Activated naive CD4-positive, alpha-beta T cell treated with anti-CD3 and anti-CD28 coated beads, Interleukin-2, amount 50 U/mL, for 72 hours (primary cell): Measurements from ENCODE around the gene MAST4. TPM values are rescaled to one million over a fixed set of nuclear protein-coding genes. Genes with fewer than 3 reads are reported as not detected.

ENCODE experiments used
- ATAC-seq, 2 donors: fragments of 150-1000 bp; cut with Tn5 transposase; 2 replicates each; pipeline ENCODE4 v1.10.0; 2021; ENCODE audit warnings: mild to moderate bottlenecking in 2 of 2, moderate library complexity in 2 of 2
- DNase-seq, 2 donors: peaks; one replicate each; pipeline ENCODE4 v3.0.0; 2021 to 2022; ENCODE audit warnings: low spot score in 2 of 2
- H3K27ac Mint-ChIP-seq, 2 donors: one replicate each; pipeline ENCODE4 v1.8.0; 2022; ENCODE audit warnings: mild to moderate bottlenecking in 2 of 2, mixed read lengths in 2 of 2
- H3K36me3 Mint-ChIP-seq, 2 donors: one replicate each; pipeline ENCODE4 v1.8.0; 2022; ENCODE audit warnings: mixed read lengths in 2 of 2
- H3K9me3 Mint-ChIP-seq, 2 donors: one replicate each; pipeline ENCODE4 v1.8.0; 2022; ENCODE audit warnings: mixed read lengths in 2 of 2
- total RNA-seq, 2 donors: library from RNA; stranded (reverse); gene quantifications; one replicate each; pipeline ENCODE4 v1.2.3, GENCODE V29; 2022

The MAST4 gene
- total RNA-seq, 2 donors from 2014 or later: 29.5 to 41.7 TPM

DNA sequence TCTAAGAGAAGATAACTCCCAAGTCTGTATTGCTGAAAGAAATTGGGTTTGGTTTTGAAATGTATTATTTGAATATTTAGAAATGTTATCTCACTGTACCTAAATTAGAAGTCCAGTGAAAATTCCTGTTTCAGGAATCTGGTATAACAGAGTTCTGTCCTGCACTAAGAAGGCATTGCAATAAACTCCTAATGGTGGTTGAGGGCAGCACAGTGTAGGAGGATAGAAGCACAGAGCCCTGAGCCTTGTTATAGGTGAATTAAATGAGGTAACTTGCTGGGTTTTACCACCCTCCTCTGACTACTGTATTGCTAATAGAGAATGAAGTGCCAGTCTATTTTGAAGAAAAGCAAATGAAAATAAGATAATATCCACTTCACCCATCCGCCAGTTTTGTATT lies 457.0 kb downstream of the MAST4 start:
- Mint-ChIP-seq H3K9me3 (no peaks in the 10 kb centered on the region), H3K27ac (no peak overlapping the region), H3K36me3 (peaks cover 0 to 10% of the 10 kb centered on the region in 2 donors)
- ATAC-seq (no peak), DNase-seq (no peak)

DNA sequence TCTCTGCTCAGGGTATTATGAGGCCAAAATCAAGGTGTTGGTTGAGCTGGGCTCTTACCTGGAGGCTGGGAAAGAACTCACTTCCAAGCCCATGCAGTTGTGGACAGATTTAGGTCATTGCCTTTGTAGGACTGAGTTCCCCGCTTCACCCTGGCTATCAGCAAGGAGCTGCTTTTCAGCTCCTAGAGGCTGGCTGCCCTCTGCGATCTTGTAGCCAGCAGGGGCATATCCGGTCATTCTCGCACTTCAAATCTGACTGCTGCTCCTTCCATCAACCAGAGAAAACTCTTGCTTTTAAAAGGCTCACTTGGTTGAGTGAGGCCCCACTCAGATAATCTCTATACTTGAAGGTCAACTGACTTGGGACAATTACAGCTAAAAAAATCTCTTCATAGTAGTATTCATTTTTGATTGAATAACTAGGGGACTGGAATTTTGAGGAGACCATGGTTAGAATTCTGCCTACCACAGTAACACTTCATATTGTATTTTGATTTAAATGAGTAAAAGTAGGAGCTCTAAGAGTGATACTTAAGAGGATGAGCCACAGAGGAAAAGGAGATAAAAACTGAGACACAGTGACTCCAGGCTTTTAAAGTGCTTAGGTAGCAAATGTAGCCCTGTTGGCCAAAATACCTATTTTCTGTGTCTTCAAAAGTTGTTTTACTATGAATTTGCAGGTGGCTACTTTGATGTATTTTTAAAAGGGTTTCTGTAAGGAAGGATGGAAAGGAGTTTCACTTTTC lies 463.0 kb downstream of the MAST4 start:
- H3K9me3 Mint-ChIP-seq: peaks cover 0 to 7% of the 10 kb centered on the region in 2 donors
- H3K27ac Mint-ChIP-seq: no peak overlapping the region
- ATAC-seq: no peak
- H3K36me3 Mint-ChIP-seq: peaks cover 19 to 20% of the 10 kb centered on the region in 2 donors
- DNase-seq: no peak

DNA sequence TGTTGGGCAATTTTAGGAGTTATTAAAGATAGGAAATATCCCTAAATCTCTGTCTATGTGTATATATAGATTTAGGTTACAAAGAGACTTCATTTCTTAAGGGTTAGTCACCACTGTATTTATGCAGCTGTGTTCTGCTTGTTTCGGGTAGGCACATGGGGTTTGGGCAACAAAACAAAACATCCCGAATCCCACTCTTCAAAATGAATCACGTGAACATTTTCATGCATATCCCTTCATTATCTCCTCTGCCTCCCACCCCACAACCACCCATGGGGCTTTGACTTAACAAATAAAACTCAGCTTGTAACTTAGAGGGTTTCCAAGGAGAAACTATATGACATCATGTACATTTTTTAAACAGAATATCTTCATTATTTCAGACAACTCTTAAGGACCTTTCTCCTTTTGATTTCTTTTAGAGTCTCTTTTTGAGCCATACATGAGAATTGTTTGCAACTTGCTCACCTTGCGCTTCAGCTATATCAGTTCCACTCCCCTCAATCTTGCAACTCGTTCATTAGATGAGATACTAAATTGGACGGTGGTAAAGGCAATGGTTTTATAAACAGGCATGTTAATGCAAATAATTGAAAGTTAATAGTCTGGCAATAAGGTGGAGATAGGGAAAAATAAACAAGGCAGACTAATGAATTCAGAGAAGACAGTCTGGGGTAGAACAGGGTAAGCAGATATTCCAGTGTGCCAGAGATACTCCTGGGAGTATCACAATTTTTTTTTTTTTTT lies 463.7 kb downstream of the MAST4 start:
- Mint-ChIP-seq H3K9me3 (peaks cover 0 to 7% of the 10 kb centered on the region in 2 donors), H3K36me3 (peaks cover 17 to 19% of the 10 kb centered on the region in 2 donors), H3K27ac (no peak overlapping the region)
- ATAC-seq (no peak), DNase-seq (no peak)

DNA sequence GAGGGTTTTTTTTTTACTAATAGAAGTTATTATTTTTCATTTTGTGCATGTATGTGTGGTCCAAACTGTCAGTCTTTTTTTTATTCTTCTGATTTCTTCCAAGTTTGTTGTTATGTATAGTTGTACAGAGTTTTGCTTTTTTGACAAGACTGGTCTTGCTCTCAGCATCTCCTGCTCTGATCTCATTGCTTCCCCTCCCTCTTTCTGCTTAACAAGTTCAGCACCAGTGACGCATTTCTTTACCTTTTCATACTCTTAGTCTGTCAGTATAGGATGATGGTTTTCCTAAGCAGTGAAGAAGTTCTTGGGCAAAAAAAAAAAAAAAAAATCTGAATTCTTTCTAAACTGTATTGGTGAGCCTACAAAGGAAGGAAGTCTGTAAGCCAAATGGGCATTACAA lies 465.3 kb downstream of the MAST4 start:
- Mint-ChIP-seq H3K27ac (no peak overlapping the region), H3K9me3 (peaks cover 0 to 7% of the 10 kb centered on the region in 2 donors), H3K36me3 (peaks cover 10 to 19% of the 10 kb centered on the region in 2 donors)
- ATAC-seq (no peak), DNase-seq (no peak)

DNA sequence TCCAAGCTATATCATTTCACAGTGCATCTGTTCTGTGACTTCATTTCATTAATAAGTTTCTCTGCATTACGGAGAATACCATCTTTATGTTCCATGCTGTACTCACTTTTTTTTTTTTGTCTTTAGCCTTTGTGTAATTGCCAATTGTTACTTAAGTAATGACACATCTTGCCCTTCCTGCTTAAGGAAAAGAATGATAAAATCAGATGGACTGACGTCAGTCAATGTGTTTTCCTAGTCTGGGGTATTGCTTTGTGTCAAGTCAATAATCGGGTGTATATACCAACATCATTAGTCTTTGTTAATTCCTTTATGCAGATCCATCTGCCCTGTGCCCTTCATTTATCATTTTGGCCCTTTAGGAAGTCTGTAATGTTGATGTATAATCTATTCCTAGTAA lies 466.9 kb downstream of the MAST4 start:
- Mint-ChIP-seq H3K36me3 (peaks cover 10 to 19% of the 10 kb centered on the region in 2 donors), H3K27ac (no peak overlapping the region), H3K9me3 (peaks cover 0 to 7% of the 10 kb centered on the region in 2 donors)
- DNase-seq (no peak), ATAC-seq (no peak)

DNA sequence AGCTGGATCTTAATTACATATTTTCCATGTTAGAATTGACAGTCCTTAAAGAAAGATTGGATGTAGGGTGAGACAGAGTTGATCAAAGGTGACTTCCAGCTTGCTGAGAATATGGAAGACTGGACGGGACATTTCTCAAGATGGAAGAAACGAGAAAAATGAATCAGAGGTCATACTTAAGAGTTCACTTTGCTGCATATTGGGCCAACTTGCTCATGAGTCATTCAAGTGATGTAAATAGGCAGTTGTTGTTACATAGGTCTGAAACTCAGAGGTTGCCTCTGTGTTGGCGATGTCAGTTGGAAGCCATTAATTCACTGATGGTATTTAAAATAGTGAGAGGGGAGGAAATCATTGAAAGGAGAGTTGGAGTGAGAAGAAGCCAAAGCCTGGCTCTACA lies 467.6 kb downstream of the MAST4 start:
- DNase-seq (no peak), ATAC-seq (no peak)
- Mint-ChIP-seq H3K27ac (no peak overlapping the region), H3K9me3 (peaks cover 0 to 7% of the 10 kb centered on the region in 2 donors), H3K36me3 (peaks cover 10 to 19% of the 10 kb centered on the region in 2 donors)

DNA sequence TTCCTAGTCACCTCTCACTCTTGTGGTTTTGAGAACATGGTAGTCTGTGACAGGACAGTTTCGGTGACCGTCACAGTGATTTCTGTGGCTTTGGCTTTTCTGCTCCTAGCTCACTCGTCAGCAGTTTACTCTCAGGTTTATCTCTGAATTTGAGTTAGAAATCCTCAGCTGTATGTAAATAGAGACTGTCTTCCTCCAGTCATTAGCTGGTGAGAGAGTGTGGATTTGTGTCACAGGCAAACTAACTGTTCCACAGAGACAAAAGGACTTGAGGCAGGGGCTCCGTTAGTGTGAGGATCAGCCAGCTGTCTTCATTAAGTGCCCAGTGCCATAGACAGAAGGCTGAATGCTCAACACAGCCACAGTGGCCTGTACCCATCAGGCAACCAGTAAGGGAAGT lies 469.0 kb downstream of the MAST4 start:
- peaks cover 0 to 7% of the 10 kb centered on the region in 2 donors for H3K9me3 Mint-ChIP-seq
- H3K36me3 Mint-ChIP-seq: peaks cover 6 to 19% of the 10 kb centered on the region in 2 donors
- H3K27ac Mint-ChIP-seq: peak overlapping the region; percentile 5 to 10
- DNase-seq (peak in 1 of 2 donors; percentile 15), ATAC-seq (peak; percentile 76 to 78)

DNA sequence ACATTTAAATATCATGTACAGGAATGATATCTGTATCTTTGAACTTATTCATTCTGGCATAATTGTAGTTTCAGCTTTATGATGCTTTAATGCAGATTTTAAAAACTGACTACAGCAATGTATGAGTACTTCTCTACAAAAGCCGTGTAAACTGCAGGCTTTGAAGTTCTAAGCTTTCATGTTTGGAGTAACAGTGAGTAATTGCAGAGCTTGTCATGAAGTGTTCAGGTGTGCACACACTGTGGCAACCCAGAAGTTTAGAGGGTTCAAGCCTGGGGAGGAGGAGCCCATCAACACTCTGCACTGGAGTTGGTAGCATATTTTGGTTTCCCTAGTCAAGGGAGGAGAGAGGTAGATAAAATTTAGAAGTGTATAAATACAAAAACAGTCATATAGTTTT lies 469.5 kb downstream of the MAST4 start:
- DNase-seq (no peak), ATAC-seq (peak; percentile 72 to 89)
- Mint-ChIP-seq H3K9me3 (peaks cover 0 to 7% of the 10 kb centered on the region in 2 donors), H3K27ac (peak overlapping the region in 1 of 2 donors; percentile 5), H3K36me3 (peaks cover 6 to 19% of the 10 kb centered on the region in 2 donors)

DNA sequence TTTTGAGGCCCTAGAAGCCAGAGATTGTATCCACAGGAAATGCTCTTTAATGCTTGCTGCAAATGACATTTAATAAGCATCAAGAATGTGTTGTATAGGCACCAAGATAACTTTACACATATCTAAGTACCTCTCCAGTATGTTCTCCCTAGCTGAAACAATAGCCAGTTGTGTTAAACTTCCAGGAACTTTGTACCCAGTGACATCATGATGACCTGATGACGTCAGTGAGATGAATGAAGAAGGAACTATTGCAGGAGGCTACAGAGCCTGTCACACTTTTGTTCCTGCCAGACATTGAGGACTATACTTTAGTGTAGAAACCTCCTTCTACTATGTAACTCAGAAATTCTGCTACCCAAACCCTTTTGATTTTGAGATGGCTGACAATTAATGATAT lies 470.6 kb downstream of the MAST4 start:
- DNase-seq: no peak
- peaks cover 6 to 15% of the 10 kb centered on the region in 2 donors for H3K36me3 Mint-ChIP-seq
- ATAC-seq: no peak

DNA sequence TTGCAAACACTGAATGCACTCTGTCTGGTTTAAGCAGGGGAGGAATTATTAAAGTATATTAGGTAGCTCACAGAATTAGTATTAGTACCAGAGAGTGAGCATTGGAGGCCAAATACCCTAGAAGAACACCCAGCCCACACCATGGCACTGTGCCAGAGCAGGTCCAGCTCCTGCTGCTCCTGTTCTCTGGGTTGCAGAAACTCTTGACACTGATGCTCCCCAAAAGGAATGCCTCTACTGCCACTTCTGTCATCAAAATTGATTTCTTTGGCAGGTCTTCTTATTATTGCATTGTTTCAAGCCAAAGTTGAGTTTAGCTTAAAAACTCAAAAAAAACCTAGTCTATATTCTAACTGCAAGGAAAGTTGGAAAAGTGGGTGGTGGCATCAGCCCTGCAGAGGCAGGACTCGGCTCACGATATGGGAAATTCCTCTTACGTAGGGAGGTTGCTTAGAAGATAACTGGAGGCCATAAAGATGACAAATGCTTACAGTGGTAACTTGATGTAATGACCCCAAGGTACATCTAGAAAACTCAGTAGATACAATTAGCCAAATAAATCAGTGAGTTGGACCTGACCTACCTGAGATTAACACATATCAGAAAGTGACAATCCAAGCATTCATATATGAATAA lies 477.0 kb downstream of the MAST4 start:
- Mint-ChIP-seq H3K9me3 (no peaks in the 10 kb centered on the region), H3K27ac (no peak overlapping the region), H3K36me3 (peaks cover 0 to 5% of the 10 kb centered on the region in 2 donors)
- DNase-seq (no peak), ATAC-seq (no peak)

More for the DNA sequence above, 470.6 kb downstream of the MAST4 start:
- Mint-ChIP-seq H3K9me3 (peaks cover 0 to 7% of the 10 kb centered on the region in 2 donors), H3K27ac (no peak overlapping the region)

DNA sequence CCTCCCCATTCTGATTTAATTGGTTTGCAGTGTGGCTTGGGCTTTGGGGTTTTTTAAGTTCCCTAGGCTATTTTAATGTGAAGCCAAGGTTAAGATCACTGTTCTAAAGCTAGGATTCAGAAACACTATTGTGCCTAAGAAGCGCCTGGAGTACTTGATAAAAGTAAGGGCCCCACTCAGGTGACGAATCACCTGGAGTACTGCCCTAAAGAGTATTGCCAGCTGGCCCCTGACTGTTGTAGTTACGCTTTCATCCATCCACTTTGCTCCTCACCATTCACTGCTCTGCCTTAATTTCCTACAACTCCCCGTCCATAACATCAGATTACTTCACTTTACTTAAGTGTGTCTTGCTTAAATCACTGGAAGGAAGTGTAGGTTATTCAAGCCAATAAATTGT lies 481.1 kb downstream of the MAST4 start:
- H3K36me3 Mint-ChIP-seq: peaks cover 0 to 5% of the 10 kb centered on the region in 2 donors
- ATAC-seq: no peak
- no peak overlapping the region for H3K27ac Mint-ChIP-seq
- no peak for DNase-seq
- H3K9me3 Mint-ChIP-seq: no peaks in the 10 kb centered on the region

DNA sequence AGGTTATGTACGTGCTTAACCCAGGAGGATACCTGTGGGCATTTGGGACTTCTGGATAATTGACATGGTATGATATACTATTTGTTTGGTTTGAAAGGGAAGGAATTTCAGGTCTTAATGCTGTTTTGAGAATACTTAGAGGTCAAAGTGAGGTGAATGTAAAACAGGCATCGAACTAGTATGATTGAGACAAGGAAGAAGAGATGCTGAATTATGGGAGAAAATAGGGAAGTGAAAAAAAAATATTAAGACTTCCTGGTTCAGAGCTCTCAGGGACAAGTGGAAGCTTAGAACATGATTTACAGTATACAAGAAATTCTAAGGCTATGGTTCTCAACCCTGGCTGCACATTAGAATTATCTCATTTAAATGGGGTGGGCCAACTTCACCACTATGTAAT lies 485.1 kb downstream of the MAST4 start:
- Mint-ChIP-seq H3K27ac (no peak overlapping the region), H3K9me3 (no peaks in the 10 kb centered on the region), H3K36me3 (peaks cover 0 to 5% of the 10 kb centered on the region in 2 donors)
- no peak for ATAC-seq
- DNase-seq: no peak

DNA sequence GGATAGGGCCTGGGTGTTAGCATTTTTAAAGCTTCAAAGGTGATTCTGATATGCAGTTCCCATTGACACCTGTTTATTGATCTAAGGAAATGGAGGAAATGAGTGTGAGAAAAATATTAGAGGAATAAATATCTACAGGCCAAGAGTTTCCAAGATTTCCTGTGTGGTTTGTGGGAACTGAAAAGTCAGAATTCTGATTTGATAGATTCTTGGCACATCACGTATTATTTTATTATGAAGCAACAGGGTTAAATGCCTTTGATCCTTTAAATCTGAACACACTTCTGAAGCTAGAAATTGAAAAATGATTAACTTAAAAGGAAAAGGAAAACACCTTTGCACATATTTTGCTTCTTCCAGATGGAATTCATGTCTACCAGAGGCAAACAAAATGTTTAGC lies 486.7 kb downstream of the MAST4 start:
- Mint-ChIP-seq H3K9me3 (no peaks in the 10 kb centered on the region), H3K27ac (no peak overlapping the region), H3K36me3 (no peaks in the 10 kb centered on the region)
- DNase-seq: no peak
- ATAC-seq: no peak

DNA sequence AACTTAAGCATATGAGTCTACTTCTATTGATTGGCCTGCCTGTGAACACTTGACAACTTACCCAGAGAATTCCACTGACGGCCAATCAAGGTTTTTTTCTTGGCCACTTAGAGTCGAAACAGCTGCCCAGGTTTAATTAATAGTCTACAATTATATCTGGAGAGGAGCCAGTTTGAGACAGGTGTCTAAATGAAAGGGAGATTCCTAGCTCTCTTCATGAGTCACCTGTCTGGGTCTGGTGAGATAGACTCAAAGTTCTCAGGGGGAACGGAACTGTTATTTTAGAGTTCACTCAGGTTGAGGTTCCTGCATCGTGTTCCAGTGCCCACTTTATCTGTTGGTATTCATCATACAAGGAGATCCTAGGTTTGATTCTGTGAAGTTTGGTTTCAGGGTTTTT lies 489.4 kb downstream of the MAST4 start:
- ATAC-seq (peak in 1 of 2 donors; percentile 66), DNase-seq (no peak)
- no peaks in the 10 kb centered on the region for H3K36me3 Mint-ChIP-seq
- H3K9me3 Mint-ChIP-seq: no peaks in the 10 kb centered on the region
- no peak overlapping the region for H3K27ac Mint-ChIP-seq

DNA sequence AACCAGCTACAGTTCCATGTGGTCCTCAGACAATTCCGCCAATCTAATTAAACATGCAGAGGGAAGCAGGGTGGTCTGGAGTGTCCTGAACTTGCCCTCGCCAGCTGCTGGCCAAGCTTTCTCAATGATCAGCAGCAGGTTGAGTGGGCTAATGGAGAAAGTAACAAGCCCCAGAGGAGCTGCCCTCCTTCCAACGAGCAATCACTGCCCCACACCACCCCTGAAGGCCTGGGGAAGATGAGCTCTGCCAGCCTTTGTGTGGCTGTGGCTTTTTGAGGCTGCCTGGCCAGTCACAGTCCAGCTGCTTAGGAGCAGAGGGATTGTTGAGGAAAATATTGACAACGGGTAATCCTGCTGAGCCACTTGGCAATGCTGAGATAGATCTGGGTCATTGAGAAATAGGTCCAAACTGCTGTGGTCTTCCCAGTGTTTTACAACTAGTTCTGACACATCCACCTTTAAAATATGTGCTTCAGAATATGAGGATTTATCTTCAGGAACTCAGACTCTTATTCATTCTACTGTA lies 493.1 kb downstream of the MAST4 start:
- ATAC-seq (no peak), DNase-seq (no peak)
- Mint-ChIP-seq H3K27ac (no peak overlapping the region), H3K9me3 (no peaks in the 10 kb centered on the region), H3K36me3 (no peaks in the 10 kb centered on the region)

DNA sequence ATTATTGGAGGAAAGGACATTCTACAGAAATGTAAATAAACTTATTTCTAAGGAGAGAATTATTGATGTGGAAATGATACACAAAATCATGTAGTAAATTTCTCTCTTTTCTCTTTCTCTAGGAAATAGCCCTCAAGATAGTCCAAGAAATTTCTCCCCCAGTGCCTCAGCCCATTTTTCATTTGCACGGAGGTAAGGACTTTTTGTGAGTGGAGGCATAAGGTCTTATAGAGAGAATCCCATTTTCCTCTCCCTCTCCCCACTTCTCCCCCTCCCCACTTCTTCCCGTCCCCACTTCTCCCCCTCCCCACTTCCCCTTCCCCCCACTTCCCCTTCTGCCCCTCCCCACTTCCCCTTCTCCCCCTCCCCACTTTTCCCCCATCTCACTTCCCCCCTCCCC lies 493.8 kb downstream of the MAST4 start:
- H3K27ac Mint-ChIP-seq: no peak overlapping the region
- DNase-seq (no peak), ATAC-seq (no peak)
- H3K36me3 Mint-ChIP-seq: no peaks in the 10 kb centered on the region
- no peaks in the 10 kb centered on the region for H3K9me3 Mint-ChIP-seq

DNA sequence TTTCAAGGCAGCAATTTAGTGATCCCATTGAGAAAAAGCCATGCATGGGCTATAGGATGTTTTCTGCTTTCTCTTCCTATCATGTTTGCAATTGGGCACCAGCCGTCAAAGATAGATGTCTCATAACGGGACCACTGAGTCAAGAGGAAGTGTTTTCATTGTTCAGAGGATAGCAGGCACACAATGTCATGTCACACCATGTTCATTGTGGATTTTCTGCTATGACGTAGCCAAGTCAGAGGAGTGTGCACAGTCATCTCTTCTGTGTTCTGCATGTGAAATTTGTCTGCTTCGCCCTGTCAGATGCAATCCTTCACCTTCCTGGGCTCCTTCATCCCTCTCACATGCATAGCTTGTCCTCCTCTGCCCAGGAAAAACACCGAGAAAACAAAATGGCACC lies 494.4 kb downstream of the MAST4 start:
- ATAC-seq (peak in 1 of 2 donors; percentile 61), DNase-seq (no peak)
- Mint-ChIP-seq H3K9me3 (no peaks in the 10 kb centered on the region), H3K27ac (no peak overlapping the region), H3K36me3 (peaks cover 0 to 5% of the 10 kb centered on the region in 2 donors)
